Vagina (tissue), 2 donors: ENCODE measurements around the gene UBTD1. TPM values are rescaled to one million over a fixed set of nuclear protein-coding genes. Genes with fewer than 3 reads are reported as not detected.
"Not testable (repeated sequence)": the region's sequence is repeated elsewhere in the genome, so short reads cannot be mapped to it uniquely, and the experiment has no call there.

Source experiments
- DNase-seq, 2 donors: peaks; one replicate each; pipeline ENCODE4 v3.0.0-alpha.2; 2017; ENCODE audit errors: extremely low spot score in 2 of 2
- H3K27ac ChIP-seq: fragments of 200-600 bp; sonication (generic); one replicate; pipeline ENCODE4 v1.5.1; 2019
- H3K27me3 ChIP-seq: fragments of 200-600 bp; sonication (generic); one replicate; pipeline ENCODE4 v1.5.1; 2019
- H3K36me3 ChIP-seq, 2 donors: fragments of 200-600 bp; sonication (generic); one replicate each; pipeline ENCODE4 v1.5.1; 2017 to 2019
- H3K4me1 ChIP-seq: fragments of 200-600 bp; sonication (generic); one replicate; pipeline ENCODE4 v1.5.1; 2019
- H3K4me3 ChIP-seq, 2 donors: fragments of 200-600 bp; sonication (generic); 1 replicate in 1 of 2; 2 replicates in 1 of 2; pipeline ENCODE4 v1.5.1; 2016 to 2019
- H3K9me3 ChIP-seq: fragments of 200-600 bp; sonication (generic); one replicate; pipeline ENCODE4 v1.5.1; 2019
- CTCF ChIP-seq, 3 experiments: fragments of 450-650 bp in 2 of 3; fragments of 200-600 bp in 1 of 3; sonication (generic) in 1 of 3; IDR thresholded peaks; one replicate each; pipeline ENCODE4 v1.5.1; 2017 to 2019; ENCODE audit warnings: antibody characterized with exemption in 3 of 3, mild to moderate bottlenecking in 2 of 3, moderate library complexity in 2 of 3
- POLR2A ChIP-seq, 2 donors: fragments of 450-650 bp; IDR thresholded peaks; one replicate each; pipeline ENCODE4 v1.6.1; 2017; ENCODE audit warnings: antibody characterized with exemption in 2 of 2, mild to moderate bottlenecking in 2 of 2, moderate library complexity in 2 of 2
- POLR2AphosphoS5 ChIP-seq, 2 donors: sonication (generic); formaldehyde crosslinking; IDR thresholded peaks; one replicate each; pipeline ENCODE4 v1.9.0; 2017; ENCODE audit warnings: antibody characterized with exemption in 2 of 2, mild to moderate bottlenecking in 2 of 2, low read depth in 1 of 2; ENCODE audit not compliant: insufficient read depth in 1 of 2
- intact Hi-C: fragments of 100-400 bp; cut with DNase I; formaldehyde crosslinking; loops from one replicate; pipeline ENCODE4 v1.15.1; 2023
- total RNA-seq: library from RNA; depleted of rRNA; stranded (reverse); fragments of >200 nt; gene quantifications from one replicate; pipeline ENCODE4 v1.2.3, GENCODE V29; 2016

UBTD1 gene
- total RNA-seq, 1 donor from 2014 or later = 18.4 TPM

- DNase-seq = no peak
- H3K9me3 ChIP-seq = no peaks in the 10 kb centered on the region
- H3K4me3 ChIP-seq = no peak overlapping the region
- intact Hi-C loops = loop anchor here (2.0 kb wide), 1 partner anchor 89 kb away; no protein-coding TSS in a partner anchor
- H3K4me1 ChIP-seq = peaks cover 30% of the 10 kb centered on the region
- peak overlapping the region; percentile 76 for H3K27ac ChIP-seq
- H3K36me3 ChIP-seq = peaks cover 5 to 98% of the 10 kb centered on the region in 2 donors
- H3K27me3 ChIP-seq = no peaks in the 10 kb centered on the region
- TF ChIP-seq CTCF (IDR thresholded peaks at IDR 0.05) = peak; percentile 61 to 85 (median 80)
- TF ChIP-seq POLR2A (IDR thresholded peaks at IDR 0.05) = no peak
- TF ChIP-seq POLR2AphosphoS5 (IDR thresholded peaks at IDR 0.05; ENCODE audit: insufficient read depth in 1 of 2, low read depth in 1 of 2) = peak in 1 of 2 donors; percentile 77
These were observed 35.2 kb upstream of the UBTD1 start for GRCh38 chr10:97463363-97464132.

- Histone ChIP-seq H3K4me3 (no peak overlapping the region), H3K27me3 (no peaks in the 10 kb centered on the region), H3K27ac (peak overlapping the region; percentile 76), H3K4me1 (peaks cover 32% of the 10 kb centered on the region), H3K9me3 (no peaks in the 10 kb centered on the region), H3K36me3 (peaks cover 5 to 98% of the 10 kb centered on the region in 2 donors)
- no peak for TF ChIP-seq CTCF (IDR thresholded peaks at IDR 0.05)
- no peak for TF ChIP-seq POLR2A (IDR thresholded peaks at IDR 0.05)
- no peak for TF ChIP-seq POLR2AphosphoS5 (IDR thresholded peaks at IDR 0.05; ENCODE audit: insufficient read depth in 1 of 2, low read depth in 1 of 2)
- intact Hi-C loops = no loop called here
- no peak for DNase-seq
These were observed 34.5 kb upstream of the UBTD1 start for GRCh38 chr10:97464226-97464625.

- no peak for DNase-seq
- H3K4me1 ChIP-seq = peaks cover 32% of the 10 kb centered on the region
- H3K4me3 ChIP-seq = no peak overlapping the region
- peak overlapping the region; percentile 76 for H3K27ac ChIP-seq
- intact Hi-C loops = no loop called here
- no peaks in the 10 kb centered on the region for H3K9me3 ChIP-seq
- peaks cover 0 to 98% of the 10 kb centered on the region in 2 donors for H3K36me3 ChIP-seq
- H3K27me3 ChIP-seq = no peaks in the 10 kb centered on the region
- TF ChIP-seq POLR2AphosphoS5 (IDR thresholded peaks at IDR 0.05; ENCODE audit: insufficient read depth in 1 of 2, low read depth in 1 of 2) (no peak), POLR2A (IDR thresholded peaks at IDR 0.05) (no peak), CTCF (IDR thresholded peaks at IDR 0.05) (no peak)
These were observed 32.7 kb upstream of the UBTD1 start for GRCh38 chr10:97465982-97466381.

- intact Hi-C loops = no loop called here
- TF ChIP-seq POLR2A (IDR thresholded peaks at IDR 0.05) (no peak), POLR2AphosphoS5 (IDR thresholded peaks at IDR 0.05; ENCODE audit: insufficient read depth in 1 of 2, low read depth in 1 of 2) (no peak), CTCF (IDR thresholded peaks at IDR 0.05) (no peak)
- no peaks in the 10 kb centered on the region for H3K27me3 ChIP-seq
- peaks cover 0 to 90% of the 10 kb centered on the region in 2 donors for H3K36me3 ChIP-seq
- no peak overlapping the region for H3K4me3 ChIP-seq
- H3K27ac ChIP-seq = peak overlapping the region; percentile 76
- H3K4me1 ChIP-seq = peaks cover 32% of the 10 kb centered on the region
- no peak for DNase-seq
- H3K9me3 ChIP-seq = no peaks in the 10 kb centered on the region
These were observed 32.0 kb upstream of the UBTD1 start for GRCh38 chr10:97466755-97467154.

- TF ChIP-seq CTCF (IDR thresholded peaks at IDR 0.05) (no peak), POLR2A (IDR thresholded peaks at IDR 0.05) (no peak), POLR2AphosphoS5 (IDR thresholded peaks at IDR 0.05; ENCODE audit: insufficient read depth in 1 of 2, low read depth in 1 of 2) (no peak)
- intact Hi-C loops = loop anchor here (2.0 kb wide), 1 partner anchor 77 kb away; no protein-coding TSS in a partner anchor
- H3K4me1 ChIP-seq = peaks cover 32% of the 10 kb centered on the region
- no peak for DNase-seq
- peaks cover 0 to 89% of the 10 kb centered on the region in 2 donors for H3K36me3 ChIP-seq
- H3K4me3 ChIP-seq = no peak overlapping the region
- no peak overlapping the region for H3K27ac ChIP-seq
- no peaks in the 10 kb centered on the region for H3K9me3 ChIP-seq
- no peaks in the 10 kb centered on the region for H3K27me3 ChIP-seq
These were observed 30.6 kb upstream of the UBTD1 start for GRCh38 chr10:97468162-97468561.

- H3K4me3 ChIP-seq, H3K27me3 ChIP-seq, H3K9me3 ChIP-seq, DNase-seq, H3K27ac ChIP-seq: not testable (repeated sequence)
- peaks cover 26% of the 10 kb centered on the region for H3K4me1 ChIP-seq
- peaks cover 0 to 89% of the 10 kb centered on the region in 2 donors for H3K36me3 ChIP-seq
- intact Hi-C loops = loop anchor here (2.0 kb wide), 1 partner anchor 76 kb away; no protein-coding TSS in a partner anchor
These were observed 29.9 kb upstream of the UBTD1 start for GRCh38 chr10:97468781-97469180.
